ENCODE data around the gene FGF1. TPM values are rescaled to one million over a fixed set of nuclear protein-coding genes. Genes with fewer than 3 reads are reported as not detected.

FGF1 gene
- total and polyA plus RNA-seq, 7 donors: 0.60 to 5.4 (median 2.0) TPM

GRCh38 chr5:142713121-142713706 is 27.3 kb upstream of the FGF1 start:
- H3K4me3 ChIP-seq: peak overlapping the region; percentile 29 to 56 (median 51)
- WGBS, 2 donors: 1 to 2% methylated on average over 29 of the region's 29 CpGs

GRCh38 chr5:142703153-142703552 is 17.3 kb upstream of the FGF1 start:
- Histone ChIP-seq H3K4me1 (peaks cover 0 to 12% (median 8%) of the 10 kb centered on the region in 4 donors), H3K27me3 (no peaks in the 10 kb centered on the region), H3K36me3 (no peaks in the 10 kb centered on the region), H3K4me3 (no peak overlapping the region), H3K27ac (no peak overlapping the region), H3K9me3 (no peaks in the 10 kb centered on the region)
- intact Hi-C loops (cut with DNase I): no loop called here
- 82 to 86% methylated on average over 3 of the region's 3 CpGs for WGBS, 2 donors
- DNase-seq: no peak
- TF ChIP-seq POLR2A (IDR thresholded peaks at IDR 0.05) (no peak), POLR2AphosphoS5 (IDR thresholded peaks at IDR 0.05) (no peak), CTCF (IDR thresholded peaks at IDR 0.05) (no peak)

More at GRCh38 chr5:142713121-142713706, 27.3 kb upstream of the FGF1 start:
- intact Hi-C loops (cut with DNase I): loop anchor here (1.0 kb wide), 1 partner anchor 175 kb away; no protein-coding TSS in a partner anchor
- Histone ChIP-seq H3K27me3 (no peaks in the 10 kb centered on the region), H3K27ac (peak overlapping the region; percentile 67 to 83 (median 78)), H3K4me1 (peaks cover 0 to 12% (median 7%) of the 10 kb centered on the region in 4 donors), H3K36me3 (no peaks in the 10 kb centered on the region), H3K9me3 (no peaks in the 10 kb centered on the region)
- DNase-seq: peak; percentile 92
- TF ChIP-seq POLR2AphosphoS5 (IDR thresholded peaks at IDR 0.05) (peak in 3 of 4 donors; percentile 29 to 56 (median 48)), EP300 (IDR thresholded peaks at IDR 0.05) (no peak), CTCF (IDR thresholded peaks at IDR 0.05) (peak; percentile 82 to 99 (median 94))

GRCh38 chr5:142701673-142702311 is 15.9 kb upstream of the FGF1 start:
- Histone ChIP-seq H3K9me3 (no peaks in the 10 kb centered on the region), H3K27ac (no peak overlapping the region), H3K4me1 (peaks cover 0 to 25% (median 19%) of the 10 kb centered on the region in 4 donors), H3K4me3 (no peak overlapping the region), H3K27me3 (no peaks in the 10 kb centered on the region), H3K36me3 (no peaks in the 10 kb centered on the region)
- WGBS, 2 donors: 85 to 86% methylated on average over 3 of the region's 3 CpGs
- no peak for TF ChIP-seq POLR2AphosphoS5 (IDR thresholded peaks at IDR 0.05)
- no peak for TF ChIP-seq EP300 (IDR thresholded peaks at IDR 0.05)
- no peak for TF ChIP-seq POLR2A (IDR thresholded peaks at IDR 0.05)
- no peak for TF ChIP-seq CTCF (IDR thresholded peaks at IDR 0.05)
- no peak for DNase-seq
- intact Hi-C loops (cut with DNase I): no loop called here

GRCh38 chr5:142700566-142700965 is 14.7 kb upstream of the FGF1 start:
- TF ChIP-seq EP300 (IDR thresholded peaks at IDR 0.05) (no peak), POLR2A (IDR thresholded peaks at IDR 0.05) (no peak), POLR2AphosphoS5 (IDR thresholded peaks at IDR 0.05) (no peak), CTCF (IDR thresholded peaks at IDR 0.05) (no peak)
- Histone ChIP-seq H3K27ac (no peak overlapping the region), H3K27me3 (no peaks in the 10 kb centered on the region), H3K36me3 (no peaks in the 10 kb centered on the region), H3K4me3 (no peak overlapping the region), H3K9me3 (no peaks in the 10 kb centered on the region), H3K4me1 (peaks cover 0 to 25% (median 19%) of the 10 kb centered on the region in 4 donors)
- intact Hi-C loops (cut with DNase I): no loop called here
- no peak for DNase-seq
- WGBS, 2 donors: 91 to 93% methylated on average over 7 of the region's 7 CpGs
